ENCODE results near the gene TRMT10B.
"Not testable (repeated sequence)": the region's sequence is repeated elsewhere in the genome, so short reads cannot be mapped to it uniquely, and the experiment has no call there.

TRMT10B gene

GRCh38 chr9:37801287-37801850 is 47.8 kb downstream of the TRMT10B start:
- ChIA-PET CTCF (interaction anchor here (1.1 to 1.4 kb wide), 2 partner anchors 16 to 103 kb away, joined by 3 to 5 read pairs; partner anchors contain the start of gene EXOSC3), POLR2A (interaction anchor here (0.6 kb wide), 1 partner anchor 32 kb away, joined by 5 read pairs; no protein-coding TSS in a partner anchor)
- DNase-seq (ENCODE audit: extremely low spot score): peak; percentile 55
- no peak for TF ChIP-seq CTCF (IDR thresholded peaks at IDR 0.05; ENCODE audit: control extremely low read depth, extremely low read depth, low read depth, missing control alignments)

GRCh38 chr9:37801959-37802711 is 48.5 kb downstream of the TRMT10B start:
- DNase-seq (ENCODE audit: extremely low spot score): no peak
- ChIA-PET POLR2A (no interaction called here), CTCF (interaction anchor here (1.4 kb wide), 1 partner anchor 103 kb away, joined by 3 read pairs; no protein-coding TSS in a partner anchor)
- TF ChIP-seq CTCF (IDR thresholded peaks at IDR 0.05; ENCODE audit: control extremely low read depth, extremely low read depth, low read depth, missing control alignments): no peak

DNA sequence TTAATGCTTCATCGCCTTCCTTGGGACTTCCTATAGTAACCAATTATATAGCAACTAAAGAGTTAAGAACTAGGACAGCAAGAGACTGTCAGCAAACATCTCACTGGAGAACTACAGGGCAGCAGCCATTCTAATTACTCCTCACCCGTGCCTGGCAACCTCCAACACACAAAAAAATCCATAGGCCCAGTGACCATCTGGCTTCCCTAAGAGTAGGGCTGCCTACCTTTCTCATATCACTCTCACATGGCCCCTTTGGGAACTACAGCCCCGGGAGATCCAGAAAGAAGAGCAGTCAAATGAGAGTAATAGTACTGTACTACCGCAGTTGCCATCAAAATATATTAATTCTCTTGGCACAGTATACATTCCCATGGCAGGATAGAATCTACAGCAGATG is 52.7 kb downstream of the TRMT10B start:
- ChIA-PET CTCF (interaction anchor here (1.0 to 2.1 kb wide), 2 partner anchors 10 to 13 kb away, joined by 3 to 9 read pairs; no protein-coding TSS in a partner anchor), POLR2A (no interaction called here)
- no peak for TF ChIP-seq CTCF (IDR thresholded peaks at IDR 0.05; ENCODE audit: control extremely low read depth, extremely low read depth, low read depth, missing control alignments)
- DNase-seq (ENCODE audit: extremely low spot score): no peak

- DNase-seq (ENCODE audit: extremely low spot score); POLR2A ChIA-PET: not testable (repeated sequence)
- CTCF ChIA-PET: interaction anchor here (0.9 to 1.8 kb wide), 4 partner anchors 12 to 94 kb away, joined by 3 to 4 read pairs (median 4); no protein-coding TSS in a partner anchor
These were observed 56.1 kb downstream of the TRMT10B start for GRCh38 chr9:37809676-37810075.

DNA sequence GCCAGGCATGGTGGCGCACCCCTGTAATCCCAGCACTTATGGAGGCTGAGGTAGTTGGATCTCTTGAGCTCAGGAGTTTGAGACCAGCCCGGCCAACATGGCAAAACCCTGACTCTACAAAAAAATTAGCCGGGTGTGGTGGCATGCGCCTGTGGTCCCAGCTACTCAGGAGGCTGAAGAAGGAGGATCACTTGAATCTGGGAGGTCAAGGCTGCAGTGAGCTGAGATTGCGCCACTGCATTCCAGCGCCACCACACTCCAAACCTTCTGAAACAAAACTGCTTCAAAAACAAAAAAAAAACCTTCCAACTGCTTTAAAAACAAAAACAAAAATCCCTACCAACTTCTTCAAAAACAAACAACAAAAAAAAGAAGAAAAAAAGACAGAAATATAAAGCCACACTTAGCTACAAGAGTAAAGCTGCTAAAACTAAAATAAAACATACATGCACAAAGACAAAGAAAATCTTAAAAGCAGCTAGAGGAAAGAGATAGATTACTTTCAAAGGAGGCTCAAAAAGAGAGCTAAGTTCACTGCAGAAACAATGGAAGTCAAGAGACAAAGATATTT is 58.4 kb downstream of the TRMT10B start:
- ChIA-PET POLR2A (no interaction called here), CTCF (interaction anchor here (1.2 to 2.4 kb wide), 4 partner anchors 9 to 19 kb away, joined by 4 to 8 read pairs (median 4); no protein-coding TSS in a partner anchor)
- no peak for DNase-seq (ENCODE audit: extremely low spot score)
- no peak for TF ChIP-seq CTCF (IDR thresholded peaks at IDR 0.05; ENCODE audit: control extremely low read depth, extremely low read depth, low read depth, missing control alignments)

DNA sequence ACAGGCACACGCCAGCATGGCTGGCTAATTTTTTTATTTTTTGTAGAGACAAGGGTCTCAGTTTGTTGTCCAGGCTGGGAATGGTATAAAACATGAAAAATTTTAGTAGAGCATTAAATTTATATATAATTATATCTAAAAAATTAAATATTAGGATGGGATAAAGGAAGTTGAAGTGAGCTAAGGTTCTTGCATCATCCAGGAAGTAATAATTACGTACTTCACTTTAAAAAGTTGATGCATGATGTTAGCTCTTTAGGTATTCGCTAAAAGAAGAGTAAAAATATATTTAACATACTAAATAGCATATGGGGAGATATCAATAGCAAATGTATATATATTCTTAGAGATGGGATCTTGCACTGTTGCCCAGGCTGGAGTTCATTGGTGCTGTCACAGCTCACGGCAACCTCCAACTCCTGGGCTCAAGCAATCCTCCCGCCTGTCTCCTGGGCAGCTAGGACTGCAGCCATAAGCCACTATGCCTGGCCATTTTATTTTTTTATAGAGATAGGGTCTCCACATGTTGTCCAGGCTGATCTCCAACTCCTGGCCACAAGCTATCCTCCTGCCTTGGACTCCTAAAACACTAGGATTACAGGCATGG is 59.3 kb downstream of the TRMT10B start:
- ChIA-PET CTCF (interaction anchor here (1.2 to 1.4 kb wide), 2 partner anchors 13 to 18 kb away, joined by 4 read pairs; no protein-coding TSS in a partner anchor), POLR2A (no interaction called here)
- no peak for TF ChIP-seq CTCF (IDR thresholded peaks at IDR 0.05; ENCODE audit: control extremely low read depth, extremely low read depth, low read depth, missing control alignments)
- no peak for DNase-seq (ENCODE audit: extremely low spot score)

Measured in GM10248 (cell line).